Measurements from ENCODE around the gene AHSG.

AHSG gene

GRCh38 chr3:186592682-186593081, 20.2 kb upstream of the AHSG start:
- no peak for DNase-seq (ENCODE audit: low read depth in 1 of 2, low spot score in 1 of 2)

DNA sequence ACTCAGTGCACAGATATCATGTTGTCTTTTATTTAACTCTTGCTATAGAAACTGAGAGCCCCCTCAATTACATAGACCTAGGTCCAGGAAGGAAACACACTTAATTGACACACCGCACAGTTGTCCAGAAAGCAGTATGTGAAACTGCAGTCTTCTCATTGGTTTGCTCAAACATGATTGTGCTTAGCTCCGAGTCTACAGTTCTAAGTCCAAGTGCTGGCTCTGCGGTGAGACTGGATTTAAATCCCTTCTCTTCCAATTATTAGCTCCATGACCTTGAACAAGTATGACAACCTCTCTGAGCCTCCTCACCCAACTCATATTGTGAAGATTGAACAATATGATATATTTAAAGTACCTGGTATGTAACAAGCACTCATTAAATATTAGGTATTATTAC, 19.0 kb upstream of the AHSG start:
- no peak for DNase-seq (ENCODE audit: low read depth in 1 of 2, low spot score in 1 of 2)

DNA sequence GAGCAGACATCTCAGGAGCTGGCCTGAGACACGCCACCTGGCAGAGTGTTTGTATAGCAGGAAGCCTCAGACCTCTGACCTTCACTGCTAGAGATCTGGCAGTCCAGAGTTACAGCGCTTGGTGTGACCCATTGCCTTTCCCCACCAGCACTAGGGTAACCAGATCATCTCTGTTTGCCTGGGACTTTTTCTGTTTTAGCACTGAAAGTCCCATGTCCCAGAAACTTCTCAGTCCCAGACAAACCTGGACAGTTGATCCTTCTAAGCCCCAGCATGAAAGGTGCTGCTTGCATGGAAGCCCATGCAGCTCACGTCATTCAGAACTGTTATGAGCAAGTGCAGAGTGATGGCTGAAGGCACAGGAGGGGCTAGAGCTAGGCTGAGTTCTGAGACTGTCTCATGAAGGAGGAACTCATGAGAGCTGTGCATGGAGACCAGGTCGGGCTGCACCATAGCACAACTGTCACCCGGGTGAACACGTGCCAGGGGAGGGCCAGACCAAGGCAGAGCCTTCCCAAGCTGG, 18.2 kb upstream of the AHSG start:
- no peak for DNase-seq (ENCODE audit: low read depth in 1 of 2, low spot score in 1 of 2)

- no peak for DNase-seq (ENCODE audit: low read depth in 1 of 2, low spot score in 1 of 2)
These were observed 16.1 kb upstream of the AHSG start for GRCh38 chr3:186596568-186597287.

- no peak for DNase-seq (ENCODE audit: low read depth in 1 of 2, low spot score in 1 of 2)
These were observed 14.6 kb upstream of the AHSG start for GRCh38 chr3:186598108-186598784.

GRCh38 chr3:186598794-186599141, 14.1 kb upstream of the AHSG start:
- no peak for DNase-seq (ENCODE audit: low read depth in 1 of 2, low spot score in 1 of 2)

- no peak for DNase-seq (ENCODE audit: low read depth in 1 of 2, low spot score in 1 of 2)
These were observed 13.6 kb upstream of the AHSG start for GRCh38 chr3:186599142-186599784.

DNA sequence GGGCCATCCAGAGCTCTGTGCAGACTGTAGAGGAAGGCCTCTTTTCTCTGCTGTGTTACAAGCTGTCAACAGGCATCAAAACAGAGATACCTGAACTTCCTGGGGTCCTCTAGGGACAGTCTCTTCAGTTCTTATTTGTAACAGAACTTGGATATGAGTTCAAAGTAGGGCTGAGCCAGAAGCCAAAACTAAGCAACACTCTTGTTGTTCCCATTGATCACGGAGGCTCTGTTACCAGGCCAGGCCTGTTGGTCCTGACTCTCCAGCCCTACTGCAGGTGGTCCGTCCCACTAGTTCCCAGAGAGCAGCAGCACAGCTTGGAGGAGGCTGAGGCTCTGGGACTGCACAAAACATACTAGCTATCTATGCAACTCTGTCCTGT, 13.1 kb upstream of the AHSG start:
- DNase-seq (ENCODE audit: low read depth in 1 of 2, low spot score in 1 of 2), result no peak

DNA sequence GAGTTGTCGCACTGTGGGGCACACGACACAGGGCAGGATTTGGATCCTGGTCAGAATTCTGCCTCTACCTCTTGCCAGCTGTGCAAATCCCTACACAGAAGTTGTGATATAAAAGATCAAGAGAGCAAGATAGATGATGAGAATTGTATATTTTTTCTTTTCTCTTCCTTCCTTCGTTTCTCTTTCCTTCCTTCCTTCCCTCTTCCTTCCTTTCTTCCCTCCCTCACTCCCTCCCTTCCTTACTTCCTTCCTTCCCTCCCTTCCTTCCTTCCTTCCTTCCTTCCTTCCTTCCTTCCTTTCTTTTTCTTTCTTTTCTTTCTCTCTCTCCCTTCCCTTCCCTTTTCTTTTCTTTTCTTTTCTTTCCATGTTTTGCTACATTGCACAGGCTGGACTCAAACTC, 12.0 kb upstream of the AHSG start:
- DNase-seq (ENCODE audit: low read depth in 1 of 2, low spot score in 1 of 2), result no peak

GRCh38 chr3:186603159-186603558, 9.7 kb upstream of the AHSG start:
- DNase-seq (ENCODE audit: low read depth in 1 of 2, low spot score in 1 of 2), result no peak

DNA sequence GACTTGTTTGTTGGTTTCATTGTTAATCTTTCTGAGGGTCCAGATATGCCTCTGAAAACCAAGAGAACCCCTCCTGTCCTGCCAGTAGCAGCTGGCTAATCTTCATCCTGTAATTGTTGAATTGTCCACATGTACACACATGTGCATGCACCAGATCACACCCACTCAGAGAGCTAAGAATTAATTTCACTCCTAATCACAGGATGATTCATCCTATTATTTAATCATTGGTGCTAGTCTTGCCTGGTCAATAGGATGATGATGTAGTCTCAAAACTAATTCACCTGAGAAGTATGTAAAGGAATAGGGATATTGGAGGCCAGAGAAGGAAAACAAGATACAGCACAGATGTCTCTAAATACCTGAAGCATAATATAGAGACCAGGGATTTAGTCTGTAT, 7.8 kb upstream of the AHSG start:
- no peak for DNase-seq (ENCODE audit: low read depth in 1 of 2, low spot score in 1 of 2)

GRCh38 chr3:186605561-186606545, 7.0 kb upstream of the AHSG start:
- DNase-seq (ENCODE audit: low read depth in 1 of 2, low spot score in 1 of 2), result no peak

- DNase-seq (ENCODE audit: low read depth in 1 of 2, low spot score in 1 of 2), result no peak
These were observed 4.1 kb upstream of the AHSG start for GRCh38 chr3:186608624-186609215.

DNA sequence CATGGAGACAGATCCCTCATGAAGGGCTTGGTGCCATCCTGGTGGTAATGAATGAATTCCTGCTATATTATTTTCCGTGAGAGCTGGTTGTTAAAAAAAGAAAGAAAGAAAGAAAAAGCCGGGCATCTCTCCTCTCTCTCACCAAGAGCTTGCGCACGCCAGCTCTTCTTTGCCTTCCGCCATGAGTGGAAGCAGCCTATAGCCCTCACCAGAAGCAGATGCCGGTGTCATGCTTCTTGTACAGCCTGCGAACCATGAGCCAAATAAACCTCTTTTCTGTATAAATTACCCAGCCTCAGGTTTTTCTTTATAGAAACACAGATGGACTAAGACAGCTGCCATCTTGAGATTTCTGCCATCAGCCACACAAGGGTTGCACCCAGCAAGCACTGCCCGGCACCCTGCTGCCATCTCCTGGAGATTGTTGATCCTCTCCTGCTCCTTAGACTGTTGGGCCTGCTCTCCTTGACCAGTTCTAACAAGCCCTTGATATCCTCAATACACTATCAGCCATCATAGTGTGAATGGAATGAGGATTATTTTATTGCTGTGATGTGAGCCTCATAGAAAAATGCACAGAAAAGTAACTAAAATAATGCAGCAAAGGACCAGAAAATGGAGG, 3.5 kb upstream of the AHSG start:
- DNase-seq (ENCODE audit: low read depth in 1 of 2, low spot score in 1 of 2), result no peak

DNA sequence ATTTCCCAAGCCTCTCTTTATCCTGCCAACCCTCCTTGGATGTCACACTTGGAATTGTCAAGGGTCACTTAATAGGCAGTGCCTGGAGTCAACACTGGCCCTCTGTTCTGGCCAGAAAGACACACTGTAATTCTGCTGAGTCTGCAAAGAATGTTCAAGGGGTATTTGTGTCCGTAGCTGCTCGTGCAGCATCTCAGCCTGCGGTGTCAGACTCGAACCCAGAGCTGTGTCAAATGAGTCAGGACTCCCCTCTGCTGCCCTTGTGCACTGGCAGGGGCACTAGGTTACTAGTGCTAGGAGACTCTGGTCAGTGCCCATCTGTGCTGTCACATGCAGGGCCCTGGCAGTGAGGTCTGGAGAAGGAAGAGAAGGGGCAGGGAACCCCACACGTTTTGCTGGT, 795 bp upstream of the AHSG start:
- DNase-seq (ENCODE audit: low read depth in 1 of 2, low spot score in 1 of 2), result no peak

GRCh38 chr3:186613637-186614265, 891 bp downstream of the AHSG start:
- no peak for DNase-seq (ENCODE audit: low read depth in 1 of 2, low spot score in 1 of 2)

GRCh38 chr3:186614266-186614596, 1.4 kb downstream of the AHSG start:
- no peak for DNase-seq (ENCODE audit: low read depth in 1 of 2, low spot score in 1 of 2)

GRCh38 chr3:186614597-186615483, 2.0 kb downstream of the AHSG start:
- DNase-seq (ENCODE audit: low read depth in 1 of 2, low spot score in 1 of 2), result peak; percentile 51 to 58

- DNase-seq (ENCODE audit: low read depth in 1 of 2, low spot score in 1 of 2), result no peak
These were observed 3.4 kb downstream of the AHSG start for GRCh38 chr3:186616299-186616617.
